PC-3 (cell line): ENCODE measurements around the gene STRN3. TPM values are rescaled to one million over a fixed set of nuclear protein-coding genes. Genes with fewer than 3 reads are reported as not detected.

Experiments used
- ATAC-seq: fragments of 200-7000 bp; cut with Tn5 transposase; 2 replicates; pipeline ENCODE4 v1.9.1; 2020; ENCODE audit warnings: mild to moderate bottlenecking, moderate library complexity
- BruUV-seq: library from RNA; stranded (reverse); fragments of 400-500 nt; replicated peaks from 2 replicates; lab custom pipeline; 2021; lab: Mats Ljungman, UMichigan
- CTCF ChIA-PET: fragments of 300-600 bp; sonication (Branson Sonifier 250); formaldehyde crosslinking; loops from one replicate; lab custom pipeline; 2022; ENCODE audit warnings: antibody characterized with exemption; lab: Charles Lee
- POLR2A ChIA-PET: fragments of 300-600 bp; sonication (Branson Sonifier 250); formaldehyde crosslinking; loops from one replicate; lab custom pipeline; 2022; ENCODE audit warnings: antibody characterized with exemption; ENCODE audit not compliant: unreplicated experiment; lab: Charles Lee
- DNase-seq: peaks from one replicate; pipeline ENCODE4 v3.0.0-alpha.2; 2015
- H2AFZ ChIP-seq: fragments of 300-600 bp; sonication (generic); 2 replicates; pipeline ENCODE4 v1.6.0; 2016; ENCODE audit warnings: antibody characterized with exemption, low read length
- H3F3A ChIP-seq: fragments of 300-600 bp; sonication (generic); one replicate; pipeline ENCODE4 v1.6.0; 2017; ENCODE audit warnings: antibody characterized with exemption, low read length, control low read depth, mild to moderate bottlenecking; ENCODE audit not compliant: unreplicated experiment
- H3K27ac ChIP-seq: fragments of 300-600 bp; sonication (generic); 2 replicates; pipeline ENCODE4 v1.5.1; 2016; ENCODE audit warnings: mild to moderate bottlenecking, low read length
- H3K27me3 ChIP-seq: fragments of 300-600 bp; sonication (generic); 2 replicates; pipeline ENCODE4 v1.6.1; 2016; ENCODE audit warnings: low read length, mixed read lengths
- H3K36me3 ChIP-seq: fragments of 300-600 bp; sonication (generic); 2 replicates; pipeline ENCODE4 v1.6.1; 2016; ENCODE audit warnings: low read depth, mixed run types, low read length, mixed read lengths
- H3K4me1 ChIP-seq: fragments of 300-600 bp; sonication (generic); 2 replicates; pipeline ENCODE4 v1.5.1; 2016; ENCODE audit warnings: low read length; ENCODE audit not compliant: insufficient read depth
- H3K4me2 ChIP-seq: fragments of 300-600 bp; sonication (generic); 2 replicates; pipeline ENCODE4 v1.6.0; 2016; ENCODE audit warnings: low read length
- H3K4me3 ChIP-seq: fragments of 300-600 bp; sonication (generic); 2 replicates; pipeline ENCODE4 v1.5.1; 2016; ENCODE audit warnings: mild to moderate bottlenecking, low read length, mixed read lengths
- H3K79me2 ChIP-seq: fragments of 300-600 bp; sonication (generic); 2 replicates; pipeline ENCODE4 v1.6.1; 2017; ENCODE audit warnings: low read length, mixed read lengths
- H3K9ac ChIP-seq: fragments of 300-600 bp; sonication (generic); 2 replicates; pipeline ENCODE4 v1.6.0; 2016; ENCODE audit warnings: mild to moderate bottlenecking, low read length
- H3K9me2 ChIP-seq: fragments of 300-600 bp; sonication (generic); replicated peaks from 2 replicates; pipeline ENCODE4 v1.6.1; 2016; ENCODE audit warnings: mixed run types, low read length, mixed read lengths
- H3K9me3 ChIP-seq: fragments of 300-600 bp; sonication (generic); 2 replicates; pipeline ENCODE4 v1.6.1; 2016; ENCODE audit warnings: low read length, mixed read lengths
- H4K20me1 ChIP-seq: fragments of 300-600 bp; sonication (generic); 2 replicates; pipeline ENCODE4 v1.6.1; 2016; ENCODE audit warnings: low read length, mixed read lengths
- CTCF ChIP-seq: fragments of 300-600 bp; sonication (generic); conservative IDR thresholded peaks from 2 replicates; pipeline ENCODE4 v1.5.1; 2017; ENCODE audit warnings: antibody characterized with exemption, low read depth, mild to moderate bottlenecking, low read length
- EZH2 ChIP-seq: fragments of 300-600 bp; sonication (generic); IDR thresholded peaks from one replicate; pipeline ENCODE4 v1.6.1; 2017; ENCODE audit warnings: antibody characterized with exemption, mild to moderate bottlenecking, low read length; ENCODE audit not compliant: unreplicated experiment
- EZH2phosphoT487 ChIP-seq: fragments of 300-600 bp; sonication (generic); IDR thresholded peaks from 2 replicates; pipeline ENCODE4 v1.6.1; 2018; ENCODE audit warnings: mild to moderate bottlenecking, antibody characterized with exemption, low read length, borderline replicate concordance
- intact Hi-C: fragments of 100-400 bp; cut with micrococcal nuclease; formaldehyde crosslinking; loops from 2 replicates; pipeline ENCODE4 v1.9.0; 2023
- total RNA-seq: library from RNA; depleted of rRNA; stranded (reverse); fragments of >200 nt; gene quantifications from 2 replicates; pipeline ENCODE4 v1.2.3, GENCODE V29; 2014

STRN3 gene
- total RNA-seq, 1 experiment from 2014 or later, result 41.4 TPM

GRCh38 chr14:31024577-31025366 lies 1.4 kb downstream of the STRN3 start:
- Histone ChIP-seq H3K9ac (peak overlapping the region; percentile 99), H3K36me3 (peaks cover 19% of the 10 kb centered on the region), H3K27me3 (no peaks in the 10 kb centered on the region), H2AFZ (peak overlapping the region; percentile 80), H3K4me1 (peaks cover 16% of the 10 kb centered on the region), H3F3A (peaks cover 5% of the 10 kb centered on the region), H4K20me1 (peaks cover 28% of the 10 kb centered on the region), H3K4me2 (peak overlapping the region; percentile 88), H3K79me2 (peaks cover 64% of the 10 kb centered on the region), H3K9me3 (no peaks in the 10 kb centered on the region), H3K9me2 (no peaks in the 10 kb centered on the region), H3K4me3 (peak overlapping the region; percentile 72), H3K27ac (peak overlapping the region; percentile 84)
- intact Hi-C loops, result loop anchor here (2.0 kb wide), 1 partner anchor 30 kb away; no protein-coding TSS in a partner anchor
- TF ChIP-seq CTCF, result no peak
- no peak for TF ChIP-seq EZH2
- no peak for TF ChIP-seq EZH2phosphoT487
- ChIA-PET CTCF (interaction anchor here (0.9 kb wide), 1 partner anchor 9 kb away, joined by 3 read pairs; no protein-coding TSS in a partner anchor), POLR2A (no interaction called here)
- DNase-seq (peak; percentile 51), ATAC-seq (peak; percentile 1; the same call in 1 of the 2 replicates)
- BruUV-seq, result TSS peak; percentile 40

DNA sequence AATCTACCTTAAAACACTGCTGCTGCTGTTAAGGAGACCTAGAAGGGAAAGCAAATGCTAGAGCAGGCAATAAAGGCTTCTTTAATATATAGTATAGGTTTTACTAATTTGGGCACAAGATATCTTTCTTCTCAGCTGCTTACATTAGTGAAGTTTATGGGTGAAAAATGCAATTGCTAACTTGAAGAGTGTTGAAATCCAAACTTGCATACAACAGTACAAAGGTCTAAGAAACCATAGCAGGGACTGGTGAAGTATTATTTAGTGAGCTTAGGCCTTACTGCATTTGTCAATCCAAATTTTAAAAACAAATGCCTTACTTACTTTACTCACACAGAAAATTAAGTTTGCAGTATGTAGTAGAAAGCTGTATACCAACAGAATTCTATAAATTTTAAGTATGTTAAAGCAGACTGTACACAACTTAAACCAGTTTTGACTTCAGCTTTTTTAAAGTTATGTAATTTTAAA lies 2.1 kb downstream of the STRN3 start:
- Histone ChIP-seq H3F3A (peaks cover 5% of the 10 kb centered on the region), H3K36me3 (peaks cover 19% of the 10 kb centered on the region), H3K4me3 (peak overlapping the region; percentile 72), H3K9me3 (no peaks in the 10 kb centered on the region), H3K79me2 (peaks cover 71% of the 10 kb centered on the region), H3K4me1 (peaks cover 16% of the 10 kb centered on the region), H3K9ac (peak overlapping the region; percentile 99; the same call in 1 of the 2 replicates), H3K27ac (no peak overlapping the region), H3K9me2 (no peaks in the 10 kb centered on the region), H3K4me2 (peak overlapping the region; percentile 88), H2AFZ (no peak overlapping the region), H4K20me1 (peaks cover 28% of the 10 kb centered on the region), H3K27me3 (no peaks in the 10 kb centered on the region)
- DNase-seq (no peak), ATAC-seq (no peak)
- TF ChIP-seq CTCF, result no peak
- TF ChIP-seq EZH2phosphoT487, result no peak
- no peak for TF ChIP-seq EZH2
- intact Hi-C loops, result loop anchor here (2.0 kb wide), 1 partner anchor 29 kb away; no protein-coding TSS in a partner anchor
- CTCF ChIA-PET, result interaction anchor here (0.9 kb wide), 1 partner anchor 10 kb away, joined by 3 read pairs; no protein-coding TSS in a partner anchor
- BruUV-seq, result no TSS peak
- POLR2A ChIA-PET, result no interaction called here
